Spinal cord (tissue), 10 donors: ENCODE data around the gene AIP. TPM values are rescaled to one million over a fixed set of nuclear protein-coding genes. Genes with fewer than 3 reads are reported as not detected.

ENCODE experiments used
- DNase-seq, 6 donors: peaks; one replicate each; pipeline versions ENCODE4 v3.0.0 to v3.0.0-alpha.2; 2013 to 2015; ENCODE audit warnings: low spot score in 6 of 6, low read depth in 4 of 6
- H3K27ac ChIP-seq: one replicate; pipeline ENCODE4 v1.5.1; 2013; ENCODE audit warnings: low read depth, low read length, control low read depth
- H3K27me3 ChIP-seq: one replicate; pipeline ENCODE4 v1.6.1; 2013; ENCODE audit warnings: low read length; ENCODE audit not compliant: control insufficient read depth, insufficient read depth
- H3K36me3 ChIP-seq: one replicate; pipeline ENCODE4 v1.6.1; 2013; ENCODE audit warnings: low read length; ENCODE audit not compliant: control insufficient read depth, insufficient read depth
- H3K4me1 ChIP-seq: one replicate; pipeline ENCODE4 v1.6.1; 2013; ENCODE audit warnings: low read length; ENCODE audit not compliant: control insufficient read depth, insufficient read depth
- H3K4me3 ChIP-seq: one replicate; pipeline ENCODE4 v1.5.1; 2013; ENCODE audit warnings: low read depth, low read length, control low read depth
- H3K9me3 ChIP-seq: one replicate; pipeline ENCODE4 v1.6.1; 2013; ENCODE audit warnings: low read length; ENCODE audit not compliant: control insufficient read depth, insufficient read depth
- WGBS: methylation state at CpG from one replicate; pipeline ENCODE4 v1.1.5; 2013; ENCODE audit warnings: missing lambda C conversion rate; ENCODE audit not compliant: insufficient coverage; 5-methylcytosine and 5-hydroxymethylcytosine counted together
- polyA plus RNA-seq, 2 donors: library from polyadenylated mRNA; unstranded; fragments of 120-200 nt; gene quantifications; one replicate each; pipeline ENCODE4 v1.2.1, GENCODE V29; 2013; ENCODE audit not compliant: insufficient read length in 2 of 2
- total RNA-seq, 2 donors: library from RNA; depleted of rRNA in 1 of 2; stranded (reverse); fragments of 120-200 nt in 1 of 2; fragments of >200 nt in 1 of 2; gene quantifications; one replicate each; pipeline versions ENCODE4 v1.2.3 to v1.2.4, GENCODE V29; 2013 to 2014
- donor health status: healthy.

AIP gene
- total and polyA plus RNA-seq, 4 donors: 47.0 to 77.4 (median 65.1) TPM

- no peak overlapping the region for H3K27ac ChIP-seq
- WGBS: 86% methylated on average over 19 of the region's 19 CpGs
- no peaks in the 10 kb centered on the region for H3K27me3 ChIP-seq
- peaks cover 5% of the 10 kb centered on the region for H3K4me1 ChIP-seq
- DNase-seq: no peak
- no peak overlapping the region for H3K4me3 ChIP-seq
- H3K9me3 ChIP-seq: no peaks in the 10 kb centered on the region
- peaks cover 99% of the 10 kb centered on the region for H3K36me3 ChIP-seq
Observed at GRCh38 chr11:67492069-67492727, 9.4 kb downstream of the AIP start.

- WGBS: 84% methylated on average over 45 of the region's 46 CpGs
- H3K4me3 ChIP-seq: no peak overlapping the region
- no peaks in the 10 kb centered on the region for H3K27me3 ChIP-seq
- no peaks in the 10 kb centered on the region for H3K9me3 ChIP-seq
- H3K36me3 ChIP-seq: peaks cover 99% of the 10 kb centered on the region
- DNase-seq: no peak
- peaks cover 5% of the 10 kb centered on the region for H3K4me1 ChIP-seq
- no peak overlapping the region for H3K27ac ChIP-seq
Observed at GRCh38 chr11:67492801-67493547, 10.1 kb downstream of the AIP start.

- no peak for DNase-seq
- no peaks in the 10 kb centered on the region for H3K27me3 ChIP-seq
- no peaks in the 10 kb centered on the region for H3K9me3 ChIP-seq
- H3K4me1 ChIP-seq: peaks cover 11% of the 10 kb centered on the region
- H3K27ac ChIP-seq: no peak overlapping the region
- WGBS: 94% methylated on average over 59 of the region's 65 CpGs
- H3K4me3 ChIP-seq: no peak overlapping the region
- peaks cover 100% of the 10 kb centered on the region for H3K36me3 ChIP-seq
Observed at GRCh38 chr11:67493548-67494370, 10.9 kb downstream of the AIP start.

GRCh38 chr11:67494371-67495233 lies 11.8 kb downstream of the AIP start:
- H3K4me1 ChIP-seq: peaks cover 11% of the 10 kb centered on the region
- H3K36me3 ChIP-seq: peaks cover 98% of the 10 kb centered on the region
- WGBS: 84% methylated on average over 51 of the region's 59 CpGs
- no peaks in the 10 kb centered on the region for H3K27me3 ChIP-seq
- H3K4me3 ChIP-seq: no peak overlapping the region
- no peak for DNase-seq
- H3K27ac ChIP-seq: no peak overlapping the region
- H3K9me3 ChIP-seq: no peaks in the 10 kb centered on the region

GRCh38 chr11:67495234-67496005 lies 12.6 kb downstream of the AIP start:
- Histone ChIP-seq H3K36me3 (peaks cover 98% of the 10 kb centered on the region), H3K27me3 (no peaks in the 10 kb centered on the region), H3K27ac (no peak overlapping the region), H3K9me3 (no peaks in the 10 kb centered on the region), H3K4me3 (no peak overlapping the region), H3K4me1 (peaks cover 13% of the 10 kb centered on the region)
- DNase-seq: no peak
- WGBS: 92% methylated on average over 10 of the region's 16 CpGs

- H3K4me3 ChIP-seq: no peak overlapping the region
- H3K27ac ChIP-seq: no peak overlapping the region
- H3K27me3 ChIP-seq: no peaks in the 10 kb centered on the region
- WGBS: 95% methylated on average over 12 of the region's 12 CpGs
- H3K36me3 ChIP-seq: peaks cover 94% of the 10 kb centered on the region
- no peak for DNase-seq
- H3K9me3 ChIP-seq: no peaks in the 10 kb centered on the region
- peaks cover 9% of the 10 kb centered on the region for H3K4me1 ChIP-seq
Observed at GRCh38 chr11:67496113-67496512, 13.3 kb downstream of the AIP start.

GRCh38 chr11:67497656-67498291 lies 14.9 kb downstream of the AIP start:
- Histone ChIP-seq H3K4me1 (peaks cover 16% of the 10 kb centered on the region), H3K9me3 (no peaks in the 10 kb centered on the region), H3K27ac (no peak overlapping the region), H3K36me3 (peaks cover 94% of the 10 kb centered on the region), H3K27me3 (no peaks in the 10 kb centered on the region), H3K4me3 (no peak overlapping the region)
- DNase-seq: no peak
- 95% methylated on average over 21 of the region's 21 CpGs for WGBS

- Histone ChIP-seq H3K27ac (no peak overlapping the region), H3K4me1 (peaks cover 24% of the 10 kb centered on the region), H3K9me3 (no peaks in the 10 kb centered on the region), H3K36me3 (peaks cover 87% of the 10 kb centered on the region), H3K4me3 (no peak overlapping the region), H3K27me3 (no peaks in the 10 kb centered on the region)
- WGBS: 94% methylated on average over 20 of the region's 21 CpGs
- DNase-seq: no peak
Observed at GRCh38 chr11:67498544-67498972, 15.7 kb downstream of the AIP start.
